HG02973 (cell line): Measurements from ENCODE around the gene EVC2.

ENCODE experiments used
- ATAC-seq: cut with Tn5 transposase; IDR thresholded peaks from one replicate; pipeline ENCODE4 v1.9.1; 2021; ENCODE audit warnings: moderate library complexity; ENCODE audit not compliant: unreplicated experiment

The EVC2 gene, protein sequence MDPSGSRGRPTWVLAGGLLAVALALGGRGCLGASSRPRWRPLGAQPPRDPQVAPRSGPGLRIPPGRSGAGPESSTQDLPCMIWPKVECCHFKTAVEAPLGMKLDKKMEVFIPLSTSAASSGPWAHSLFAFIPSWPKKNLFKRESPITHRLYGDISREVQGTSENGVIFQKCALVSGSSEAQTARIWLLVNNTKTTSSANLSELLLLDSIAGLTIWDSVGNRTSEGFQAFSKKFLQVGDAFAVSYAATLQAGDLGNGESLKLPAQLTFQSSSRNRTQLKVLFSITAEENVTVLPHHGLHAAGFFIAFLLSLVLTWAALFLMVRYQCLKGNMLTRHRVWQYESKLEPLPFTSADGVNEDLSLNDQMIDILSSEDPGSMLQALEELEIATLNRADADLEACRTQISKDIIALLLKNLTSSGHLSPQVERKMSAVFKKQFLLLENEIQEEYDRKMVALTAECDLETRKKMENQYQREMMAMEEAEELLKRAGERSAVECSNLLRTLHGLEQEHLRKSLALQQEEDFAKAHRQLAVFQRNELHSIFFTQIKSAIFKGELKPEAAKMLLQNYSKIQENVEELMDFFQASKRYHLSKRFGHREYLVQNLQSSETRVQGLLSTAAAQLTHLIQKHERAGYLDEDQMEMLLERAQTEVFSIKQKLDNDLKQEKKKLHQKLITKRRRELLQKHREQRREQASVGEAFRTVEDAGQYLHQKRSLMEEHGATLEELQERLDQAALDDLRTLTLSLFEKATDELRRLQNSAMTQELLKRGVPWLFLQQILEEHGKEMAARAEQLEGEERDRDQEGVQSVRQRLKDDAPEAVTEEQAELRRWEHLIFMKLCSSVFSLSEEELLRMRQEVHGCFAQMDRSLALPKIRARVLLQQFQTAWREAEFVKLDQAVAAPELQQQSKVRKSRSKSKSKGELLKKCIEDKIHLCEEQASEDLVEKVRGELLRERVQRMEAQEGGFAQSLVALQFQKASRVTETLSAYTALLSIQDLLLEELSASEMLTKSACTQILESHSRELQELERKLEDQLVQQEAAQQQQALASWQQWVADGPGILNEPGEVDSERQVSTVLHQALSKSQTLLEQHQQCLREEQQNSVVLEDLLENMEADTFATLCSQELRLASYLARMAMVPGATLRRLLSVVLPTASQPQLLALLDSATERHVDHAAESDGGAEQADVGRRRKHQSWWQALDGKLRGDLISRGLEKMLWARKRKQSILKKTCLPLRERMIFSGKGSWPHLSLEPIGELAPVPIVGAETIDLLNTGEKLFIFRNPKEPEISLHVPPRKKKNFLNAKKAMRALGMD

GRCh38 chr4:5708449-5709206 is at the start of gene EVC2:
Gene EVC2 (minus strand): TSS chr4:5708559. CDS start chr4:5708513, 46 bp downstream.
- ATAC-seq, result no peak

- no peak for ATAC-seq
Observed at GRCh38 chr4:5757954-5758353, 49.6 kb upstream of the EVC2 start.

DNA sequence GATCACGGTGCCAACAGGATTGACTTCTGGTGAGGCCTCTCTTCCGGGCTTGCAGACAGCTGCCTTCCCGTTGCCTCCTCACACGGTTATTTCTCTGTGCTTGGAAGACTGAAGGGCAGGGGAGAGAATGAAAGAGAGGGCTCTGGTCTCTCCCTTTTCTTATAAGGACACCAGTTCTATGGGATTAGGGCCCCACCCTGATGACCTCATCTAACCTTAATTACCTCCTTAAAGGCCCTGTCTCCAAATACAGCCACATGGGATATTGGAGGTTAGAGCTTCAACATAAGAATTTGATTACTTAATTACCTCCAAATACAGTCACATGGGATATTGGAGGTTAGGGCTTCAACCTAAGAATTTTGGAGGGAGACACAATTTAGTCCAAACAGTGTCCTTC is 49.2 kb upstream of the EVC2 start:
- no peak for ATAC-seq

- ATAC-seq, result no peak
Observed at GRCh38 chr4:5757091-5757490, 48.7 kb upstream of the EVC2 start.

GRCh38 chr4:5756271-5756670 is 47.9 kb upstream of the EVC2 start:
- no peak for ATAC-seq

- no peak for ATAC-seq
Observed at GRCh38 chr4:5755679-5756078, 47.3 kb upstream of the EVC2 start.

DNA sequence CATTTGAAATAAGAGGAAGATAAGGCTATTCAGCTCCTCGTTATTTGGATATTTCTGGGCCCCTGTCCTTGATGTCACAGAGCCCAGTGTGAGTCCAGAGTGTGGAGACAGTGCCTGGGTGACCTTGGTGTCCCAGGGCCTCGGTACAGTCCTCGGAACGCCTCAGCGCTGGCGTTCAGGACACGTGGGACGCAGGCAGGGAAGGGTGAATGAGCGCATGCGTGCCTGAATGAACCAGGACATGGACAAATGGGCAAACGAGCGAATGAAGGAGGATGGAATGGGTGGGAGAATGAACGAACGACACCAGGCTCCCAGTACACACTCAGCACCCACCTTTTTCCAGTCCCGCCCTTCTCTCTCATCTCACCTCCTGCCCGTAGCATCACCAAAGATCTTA is 46.8 kb upstream of the EVC2 start:
- ATAC-seq, result no peak

- ATAC-seq, result no peak
Observed at GRCh38 chr4:5754529-5754881, 46.1 kb upstream of the EVC2 start.

- no peak for ATAC-seq
Observed at GRCh38 chr4:5753766-5754528, 45.6 kb upstream of the EVC2 start.

DNA sequence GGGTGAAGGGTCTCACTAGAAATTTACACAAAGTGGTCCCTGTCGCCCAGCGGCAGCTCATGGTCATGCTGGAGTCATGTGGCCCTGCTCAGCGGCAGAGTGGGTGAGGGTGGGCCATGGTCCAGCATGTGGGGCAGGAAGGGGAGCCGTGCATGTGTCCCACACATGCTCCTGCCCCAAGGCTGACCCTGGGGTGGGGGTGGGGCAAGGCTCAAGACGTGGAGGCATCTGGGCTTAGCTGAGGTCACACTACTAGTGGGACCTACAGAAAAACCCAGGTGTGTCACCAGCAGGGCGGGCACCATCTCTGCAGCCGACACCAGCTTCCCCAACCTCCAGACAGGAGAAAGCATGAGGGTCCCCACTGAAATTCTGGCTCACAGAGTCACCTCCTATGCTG is 45.0 kb upstream of the EVC2 start:
- no peak for ATAC-seq

- ATAC-seq, result no peak
Observed at GRCh38 chr4:5752376-5753184, 44.2 kb upstream of the EVC2 start.

DNA sequence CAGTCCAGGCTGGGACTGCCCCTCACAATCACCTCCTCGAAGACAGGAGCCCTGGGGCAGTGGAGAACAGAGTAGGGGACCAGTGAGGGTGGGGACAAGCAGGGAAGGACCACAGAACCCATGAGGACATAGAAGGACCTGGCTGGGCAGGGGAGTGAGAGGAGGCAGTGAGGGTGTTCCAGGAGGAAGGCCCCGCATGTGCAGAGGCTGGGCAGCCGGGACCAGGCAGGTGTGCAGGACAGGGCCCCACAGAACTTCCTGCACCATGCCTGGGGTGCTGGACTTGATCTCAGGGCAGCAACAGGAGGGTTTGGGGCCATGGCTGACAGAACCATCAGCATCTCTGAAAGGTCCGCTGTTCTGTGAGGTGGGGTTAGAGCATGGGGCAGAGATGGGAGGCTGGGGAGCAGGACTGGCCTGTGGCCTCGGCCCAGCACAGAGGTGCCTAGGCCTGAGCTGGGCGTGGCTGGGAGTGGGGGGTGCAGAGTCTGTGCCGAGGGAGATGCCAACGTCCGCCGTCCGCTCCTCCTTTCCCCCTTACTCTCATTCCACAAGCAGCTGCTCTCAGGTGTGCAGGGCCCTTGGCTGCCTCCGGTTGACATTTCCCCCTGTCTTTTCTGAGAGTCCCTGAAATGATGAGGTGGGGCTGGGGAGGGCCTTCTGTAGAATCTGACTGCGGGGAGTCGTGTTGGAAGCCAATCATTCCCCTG is 43.5 kb upstream of the EVC2 start:
- no peak for ATAC-seq

DNA sequence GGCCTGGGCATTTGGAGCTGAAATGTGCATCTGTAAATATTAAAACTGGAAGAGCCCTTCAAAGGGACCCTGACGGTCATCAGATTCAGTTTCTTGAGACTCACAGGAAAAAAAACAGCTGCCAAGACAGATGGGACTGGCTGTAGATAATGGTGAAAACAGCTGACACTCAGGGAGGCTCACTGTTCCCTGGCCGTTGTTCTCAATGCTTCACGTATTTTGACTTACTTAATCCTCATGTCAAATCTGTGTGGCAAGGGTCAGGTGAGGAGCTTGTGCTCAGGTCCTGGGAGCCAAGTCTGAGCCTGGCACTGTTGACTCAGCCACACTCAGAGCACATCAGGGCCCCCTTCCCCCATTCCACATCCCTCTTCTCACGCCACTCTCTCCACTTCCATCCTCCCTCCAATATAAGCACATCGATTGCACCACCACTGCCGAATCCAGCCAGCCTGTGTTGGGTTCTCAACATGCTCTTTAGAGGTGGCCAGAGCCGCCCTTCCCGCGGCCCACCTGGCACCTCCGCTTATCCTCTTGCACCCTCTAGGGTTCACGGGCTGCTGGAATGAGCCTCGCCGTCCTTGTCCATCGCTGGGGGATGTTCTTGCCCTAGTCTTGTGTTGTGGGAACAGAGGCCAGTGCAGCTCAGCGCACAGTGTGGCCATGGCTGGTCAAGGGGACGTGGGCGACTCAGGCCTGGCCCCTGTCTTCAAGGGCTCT is 42.7 kb upstream of the EVC2 start:
- ATAC-seq, result no peak

- no peak for ATAC-seq
Observed at GRCh38 chr4:5750052-5750945, 41.9 kb upstream of the EVC2 start.

GRCh38 chr4:5749568-5749967 is 41.2 kb upstream of the EVC2 start:
- ATAC-seq, result no peak

- no peak for ATAC-seq
Observed at GRCh38 chr4:5747738-5748375, 39.5 kb upstream of the EVC2 start.
